Mesenchymal stem cell (in vitro differentiated cells and primary cell): ENCODE data around the gene COG8.
A peak's percentile ranks its signal among the peaks of the same experiment; 100 is the strongest.

ENCODE experiments used
- DNase-seq: peaks from one replicate; pipeline ENCODE4 v3.0.0-alpha.2; 2013
- H2AFZ ChIP-seq: one replicate; pipeline ENCODE4 v1.6.1; 2013; ENCODE audit warnings: low read depth, mild to moderate bottlenecking, control low read depth, inconsistent platforms, low read length, moderate library complexity
- H2AK5ac ChIP-seq: 2 replicates; pipeline ENCODE4 v1.6.1; 2013; ENCODE audit warnings: low read length, moderate library complexity, mild to moderate bottlenecking, inconsistent platforms; ENCODE audit not compliant: severe bottlenecking
- H2BK120ac ChIP-seq: one replicate; pipeline ENCODE4 v1.6.1; 2013; ENCODE audit warnings: low read depth, mild to moderate bottlenecking, inconsistent platforms, low read length, moderate library complexity
- H2BK12ac ChIP-seq, 2 experiments: one replicate each; pipeline ENCODE4 v1.6.1; 2013; ENCODE audit warnings: inconsistent platforms in 2 of 2, low read length in 2 of 2, mild to moderate bottlenecking in 2 of 2, moderate library complexity in 2 of 2, control low read depth in 1 of 2
- H2BK15ac ChIP-seq: one replicate; pipeline ENCODE4 v1.6.1; 2013; ENCODE audit warnings: mild to moderate bottlenecking, low read depth, inconsistent platforms; ENCODE audit not compliant: poor library complexity, severe bottlenecking
- H2BK5ac ChIP-seq: 2 replicates; pipeline ENCODE4 v1.6.1; 2013; ENCODE audit warnings: low read depth, mild to moderate bottlenecking, low read length, control low read depth, inconsistent platforms; ENCODE audit not compliant: poor library complexity, severe bottlenecking
- H3K14ac ChIP-seq, 2 experiments: one replicate each; pipeline ENCODE4 v1.6.1; 2013; ENCODE audit warnings: inconsistent platforms in 2 of 2, low read length in 2 of 2, control low read depth in 1 of 2, mild to moderate bottlenecking in 1 of 2, moderate library complexity in 1 of 2
- H3K18ac ChIP-seq, 2 experiments: one replicate each; pipeline ENCODE4 v1.6.1; 2013; ENCODE audit warnings: inconsistent platforms in 2 of 2, low read length in 2 of 2, control low read depth in 1 of 2, low read depth in 1 of 2, mild to moderate bottlenecking in 1 of 2
- H3K23ac ChIP-seq, 2 experiments: one replicate each; pipeline ENCODE4 v1.6.1; 2013; ENCODE audit warnings: inconsistent platforms in 2 of 2, low read length in 2 of 2, mild to moderate bottlenecking in 2 of 2, moderate library complexity in 2 of 2, control low read depth in 1 of 2
- H3K27ac ChIP-seq: 2 replicates; pipeline ENCODE4 v1.5.1; 2013; ENCODE audit warnings: mild to moderate bottlenecking, moderate library complexity, low read length, control low read depth, inconsistent platforms; ENCODE audit not compliant: poor library complexity, severe bottlenecking
- H3K27me3 ChIP-seq, 2 experiments: 2 replicates each; pipeline versions ENCODE4 v1.6.1 to v1.7.0; 2013; ENCODE audit warnings: low read length in 2 of 2, mild to moderate bottlenecking in 2 of 2, moderate library complexity in 2 of 2, control low read depth in 1 of 2, inconsistent platforms in 1 of 2; ENCODE audit not compliant: control insufficient read depth in 1 of 2, insufficient read depth in 1 of 2
- H3K36me3 ChIP-seq, 2 experiments: 2 replicates each; pipeline versions ENCODE4 v1.6.1 to v1.7.0; 2013; ENCODE audit warnings: low read length in 2 of 2, control low read depth in 1 of 2, inconsistent platforms in 1 of 2, low read depth in 1 of 2, mild to moderate bottlenecking in 1 of 2; ENCODE audit not compliant: insufficient read depth in 2 of 2, control insufficient read depth in 1 of 2
- H3K4ac ChIP-seq, 2 experiments: one replicate each; pipeline ENCODE4 v1.6.1; 2013; ENCODE audit warnings: inconsistent platforms in 2 of 2, low read length in 2 of 2, mild to moderate bottlenecking in 2 of 2, moderate library complexity in 2 of 2, control low read depth in 1 of 2, low read depth in 1 of 2
- H3K4me1 ChIP-seq: 2 replicates; pipeline ENCODE4 v1.6.1; 2013; ENCODE audit warnings: low read depth, low read length, control low read depth; ENCODE audit not compliant: control insufficient read depth, insufficient read depth
- H3K4me2 ChIP-seq: 2 replicates; pipeline ENCODE4 v1.6.1; 2013; ENCODE audit warnings: low read length, mild to moderate bottlenecking, inconsistent platforms; ENCODE audit not compliant: poor library complexity, severe bottlenecking
- H3K4me3 ChIP-seq, 2 experiments: 2 replicates each; pipeline versions ENCODE4 v1.5.1 to v1.7.0; 2013; ENCODE audit warnings: low read length in 2 of 2, mild to moderate bottlenecking in 2 of 2, control low read depth in 1 of 2, low read depth in 1 of 2; ENCODE audit not compliant: insufficient read depth in 1 of 2
- H3K79me1 ChIP-seq: replicated peaks from 2 replicates; pipeline ENCODE4 v1.6.1; 2013; ENCODE audit warnings: mild to moderate bottlenecking, control low read depth, low read length, inconsistent platforms; ENCODE audit not compliant: poor library complexity, severe bottlenecking
- H3K9ac ChIP-seq: 2 replicates; pipeline ENCODE4 v1.7.0; 2013; ENCODE audit warnings: mild to moderate bottlenecking, low read length, moderate library complexity
- H3K9me3 ChIP-seq: 2 replicates; pipeline ENCODE4 v1.7.0; 2013; ENCODE audit warnings: mild to moderate bottlenecking, low read length; ENCODE audit not compliant: control insufficient read depth
- H4K8ac ChIP-seq: one replicate; pipeline ENCODE4 v1.6.1; 2013; ENCODE audit warnings: inconsistent platforms, mild to moderate bottlenecking, low read length, moderate library complexity
- H4K91ac ChIP-seq: one replicate; pipeline ENCODE4 v1.6.1; 2013; ENCODE audit warnings: mild to moderate bottlenecking, low read length, inconsistent platforms
- WGBS: methylation state at CpG from one replicate; pipeline ENCODE4 v1.1.7; 2013; ENCODE audit warnings: mixed read lengths; 5-methylcytosine and 5-hydroxymethylcytosine counted together

The COG8 gene

GRCh38 chr16:69330286-69331109 is 8.9 kb downstream of the COG8 start, which contains the start of gene PDF:
Gene PDF (minus strand): TSS chr16:69330588. CDS start chr16:69330570, 18 bp downstream.
- Histone ChIP-seq H2BK15ac (peak within 1 kb of the TSS; percentile 52), H2AK5ac (no peak within 1 kb of the TSS), H4K8ac (peak within 1 kb of the TSS; percentile 97), H3K79me1 (peaks cover 24% of the 10 kb centered on the region), H2BK5ac (peak within 1 kb of the TSS; percentile 62), H2AFZ (peak within 1 kb of the TSS; percentile 96), H3K36me3 (peaks cover 44 to 74% of the 10 kb centered on the region in 2 experiments), H3K4me3 (peak within 1 kb of the TSS; percentile 90 to 95), H2BK12ac (peak within 1 kb of the TSS in 1 of 2 experiments; percentile 2), H3K18ac (peak within 1 kb of the TSS; percentile 78 to 92), H3K4me1 (peaks cover 27% of the 10 kb centered on the region), H2BK120ac (peak within 1 kb of the TSS; percentile 58), H3K4me2 (peak within 1 kb of the TSS; percentile 87), H3K4ac (peak within 1 kb of the TSS; percentile 73 to 90), H3K27ac (peak within 1 kb of the TSS; percentile 77), H3K14ac (peak within 1 kb of the TSS in 1 of 2 experiments; percentile 85), H3K9ac (peak within 1 kb of the TSS; percentile 93), H4K91ac (peak within 1 kb of the TSS; percentile 95), H3K9me3 (no peaks in the 10 kb centered on the region), H3K23ac (peak within 1 kb of the TSS; percentile 10 to 20), H3K27me3 (no peaks in the 10 kb centered on the region)
- peak; percentile 94 for DNase-seq
- WGBS, result 2% methylated on average over 84 of the region's 93 CpGs

GRCh38 chr16:69329369-69330285 is 9.7 kb downstream of the COG8 start:
- Histone ChIP-seq H4K8ac (peak overlapping the region; percentile 82), H3K9ac (peak overlapping the region; percentile 93), H2BK15ac (peak overlapping the region; percentile 52), H2BK5ac (no peak overlapping the region), H3K36me3 (peaks cover 43 to 72% of the 10 kb centered on the region in 2 experiments), H3K18ac (peak overlapping the region; percentile 60 to 92), H4K91ac (peak overlapping the region; percentile 57), H3K4ac (peak overlapping the region; percentile 73 to 90), H3K9me3 (no peaks in the 10 kb centered on the region), H3K4me2 (peak overlapping the region; percentile 87), H3K4me3 (peak overlapping the region; percentile 90 to 95), H2BK120ac (peak overlapping the region; percentile 11), H3K4me1 (peaks cover 27% of the 10 kb centered on the region), H2BK12ac (peak overlapping the region in 1 of 2 experiments; percentile 2), H2AFZ (peak overlapping the region; percentile 96), H3K27me3 (no peaks in the 10 kb centered on the region), H3K79me1 (peaks cover 17% of the 10 kb centered on the region), H3K27ac (no peak overlapping the region), H3K23ac (peak overlapping the region; percentile 10 to 20), H3K14ac (peak overlapping the region in 1 of 2 experiments; percentile 85), H2AK5ac (no peak overlapping the region)
- peak; percentile 36 for DNase-seq
- 8% methylated on average over 65 of the region's 77 CpGs for WGBS

- no peak for DNase-seq
- Histone ChIP-seq H3K4me3 (peak overlapping the region in 1 of 2 experiments; percentile 90), H3K27me3 (no peaks in the 10 kb centered on the region), H3K4ac (no peak overlapping the region), H3K36me3 (peaks cover 43 to 72% of the 10 kb centered on the region in 2 experiments), H3K4me1 (peaks cover 32% of the 10 kb centered on the region), H3K9me3 (no peaks in the 10 kb centered on the region), H2AK5ac (no peak overlapping the region), H3K27ac (peak overlapping the region; percentile 2), H3K9ac (peak overlapping the region; percentile 93), H3K23ac (no peak overlapping the region), H3K18ac (no peak overlapping the region), H3K4me2 (peak overlapping the region; percentile 87), H3K79me1 (peaks cover 14% of the 10 kb centered on the region), H4K91ac (no peak overlapping the region), H2BK5ac (no peak overlapping the region), H2BK12ac (no peak overlapping the region), H2BK120ac (no peak overlapping the region), H4K8ac (no peak overlapping the region), H3K14ac (no peak overlapping the region), H2BK15ac (no peak overlapping the region), H2AFZ (no peak overlapping the region)
- WGBS, result 78% methylated on average over 10 of the region's 10 CpGs
Observed at GRCh38 chr16:69328854-69329316, 10.5 kb downstream of the COG8 start.
